ENCODE measurements around the gene FAM170B. TPM values are rescaled to one million over a fixed set of nuclear protein-coding genes. Genes with fewer than 3 reads are reported as not detected.

FAM170B gene
- total and polyA plus RNA-seq, 2 experiments from 2014 or later = not detected

DNA sequence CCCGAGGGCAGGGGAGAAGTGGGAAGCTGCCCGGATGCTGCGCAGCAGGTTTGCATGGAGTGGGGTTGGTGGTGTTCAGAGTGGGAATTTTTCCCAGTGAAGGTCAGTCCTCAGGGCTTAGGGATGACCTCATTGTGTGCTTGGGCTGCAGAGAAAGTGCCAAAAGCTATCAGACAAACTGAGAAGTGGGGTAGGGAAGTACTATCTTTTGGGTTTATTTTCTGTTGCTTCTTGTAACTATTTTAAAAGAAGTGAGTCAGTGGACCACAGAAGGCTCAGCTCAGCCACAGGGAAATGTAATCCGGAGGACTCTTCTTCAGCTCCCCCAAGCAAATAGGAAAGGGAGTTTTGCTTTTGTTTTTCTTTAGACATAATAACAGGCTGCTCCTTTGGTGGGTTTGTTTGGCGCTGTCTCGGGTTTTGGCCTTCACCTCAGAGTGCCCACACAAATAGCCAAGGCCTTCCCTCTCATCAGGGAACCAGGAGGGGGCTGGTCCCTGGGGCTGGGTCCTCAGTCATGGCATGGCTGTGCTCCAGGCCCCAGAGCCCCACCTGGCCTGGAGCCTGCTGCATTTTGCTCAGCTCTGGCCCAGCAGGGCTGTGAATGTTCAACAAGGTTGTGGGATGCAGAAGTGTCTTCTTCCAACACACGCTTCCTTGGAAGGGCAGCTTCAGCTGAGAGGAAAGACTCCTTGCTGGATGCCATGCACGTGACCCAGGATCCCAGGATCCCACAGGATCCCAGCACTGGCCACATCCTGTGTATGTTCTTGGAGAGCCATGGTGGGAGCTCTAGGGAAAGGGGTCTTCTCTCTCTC lies 5.4 kb upstream of the FAM170B start:
- Histone ChIP-seq H4K20me1 (ENCODE audit: insufficient read depth) (no peaks in the 10 kb centered on the region), H3K9me3 (ENCODE audit: low read depth) (no peaks in the 10 kb centered on the region), H3K4me1 (ENCODE audit: insufficient read depth) (peaks cover 55% of the 10 kb centered on the region), H3K9ac (peak overlapping the region; percentile 91), H3K27me3 (replicated peaks; ENCODE audit: insufficient read depth) (no peaks in the 10 kb centered on the region), H3K79me2 (ENCODE audit: insufficient read depth) (no peaks in the 10 kb centered on the region), H3K9me2 (ENCODE audit: insufficient read depth) (no peaks in the 10 kb centered on the region), H3K36me3 (ENCODE audit: low read depth) (no peaks in the 10 kb centered on the region), H3K4me3 (peak overlapping the region; percentile 43), H2AFZ (peak overlapping the region; percentile 34), H3K4me2 (ENCODE audit: unreplicated experiment) (peak overlapping the region; percentile 78), H3K27ac (peak overlapping the region; percentile 100), H3F3A (ENCODE audit: insufficient read depth) (peaks cover 28% of the 10 kb centered on the region)
- DNase-seq = peak; percentile 89
- in situ Hi-C loops (cut with MboI) = no loop called here
- 38 to 45% methylated on average over 8 of the region's 8 CpGs for WGBS, 2 experiments (ENCODE audit: low coverage in 1 of 2, low lambda C conversion rate in 2 of 2, missing lambda C conversion rate in 2 of 2)
- TF ChIP-seq EZH2 (IDR thresholded peaks at IDR 0.05; ENCODE audit: insufficient read depth, poor library complexity, severe bottlenecking) = no peak
- TF ChIP-seq EZH2phosphoT487 (IDR thresholded peaks at IDR 0.05; ENCODE audit: insufficient read depth, low read depth) = no peak

DNA sequence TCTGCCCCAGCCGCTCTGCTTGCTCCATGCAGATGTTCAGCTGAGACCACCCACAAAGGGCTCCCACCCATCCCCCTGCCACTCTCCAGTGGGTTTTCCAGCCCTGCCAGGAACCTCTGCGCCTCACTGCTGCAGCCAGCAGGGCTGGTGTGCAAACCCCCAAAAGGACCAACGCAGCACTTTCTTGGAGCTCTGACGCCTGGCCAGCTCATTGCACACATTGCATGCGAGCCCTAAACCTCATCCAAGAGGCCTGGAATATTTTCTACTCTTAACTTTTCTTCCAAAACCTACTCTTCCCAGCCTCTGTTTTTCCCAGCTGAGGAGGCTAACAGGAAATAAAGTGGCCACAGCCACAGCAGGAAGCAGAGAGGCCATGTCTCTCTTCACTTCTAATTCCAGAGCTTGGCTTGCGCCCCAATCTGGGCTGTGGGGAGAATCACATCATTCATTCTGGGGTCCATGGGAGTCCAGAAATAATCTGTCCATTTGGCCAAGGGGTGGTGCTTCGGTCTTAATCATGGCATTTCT lies 4.6 kb upstream of the FAM170B start:
- no peaks in the 10 kb centered on the region for H3K36me3 ChIP-seq (ENCODE audit: low read depth)
- no peaks in the 10 kb centered on the region for H3K27me3 ChIP-seq (replicated peaks; ENCODE audit: insufficient read depth)
- H3F3A ChIP-seq (ENCODE audit: insufficient read depth) = peaks cover 28% of the 10 kb centered on the region
- H3K79me2 ChIP-seq (ENCODE audit: insufficient read depth) = no peaks in the 10 kb centered on the region
- peaks cover 48% of the 10 kb centered on the region for H3K4me1 ChIP-seq (ENCODE audit: insufficient read depth)
- in situ Hi-C loops (cut with MboI) = no loop called here
- H3K9me2 ChIP-seq (ENCODE audit: insufficient read depth) = no peaks in the 10 kb centered on the region
- WGBS, 2 experiments (ENCODE audit: low coverage in 1 of 2, low lambda C conversion rate in 2 of 2, missing lambda C conversion rate in 2 of 2) = 21 to 31% methylated on average over 7 of the region's 7 CpGs
- peak overlapping the region; percentile 78 for H3K4me2 ChIP-seq (ENCODE audit: unreplicated experiment)
- peak overlapping the region; percentile 43; the same call in 1 of the 2 replicates for H3K4me3 ChIP-seq
- TF ChIP-seq EZH2 (IDR thresholded peaks at IDR 0.05; ENCODE audit: insufficient read depth, poor library complexity, severe bottlenecking) = no peak
- no peak for TF ChIP-seq EZH2phosphoT487 (IDR thresholded peaks at IDR 0.05; ENCODE audit: insufficient read depth, low read depth)
- H2AFZ ChIP-seq = peak overlapping the region; percentile 34
- peak; percentile 93 for DNase-seq
- no peaks in the 10 kb centered on the region for H4K20me1 ChIP-seq (ENCODE audit: insufficient read depth)
- peak overlapping the region; percentile 100 for H3K27ac ChIP-seq
- H3K9ac ChIP-seq = peak overlapping the region; percentile 91
- H3K9me3 ChIP-seq (ENCODE audit: low read depth) = no peaks in the 10 kb centered on the region

DNA sequence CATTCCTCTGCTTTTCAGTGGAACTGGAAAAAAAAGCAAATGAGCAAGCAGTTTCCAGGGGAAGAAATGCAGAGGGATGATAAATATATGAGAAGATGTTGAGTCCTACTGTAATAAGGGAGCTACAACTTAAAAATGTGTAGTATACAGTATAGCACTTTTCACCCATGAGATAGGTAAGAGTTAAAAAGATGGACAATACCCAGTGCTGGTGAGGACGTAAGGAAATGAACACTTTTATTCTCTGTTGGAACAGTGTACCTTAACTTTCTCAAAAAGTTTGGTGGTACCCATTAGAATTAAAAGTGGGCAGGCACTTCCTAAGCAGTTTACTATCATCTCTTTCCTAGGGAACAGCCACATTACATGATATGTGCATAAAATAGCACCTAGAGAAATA lies 2.7 kb upstream of the FAM170B start:
- H3F3A ChIP-seq (ENCODE audit: insufficient read depth) = peaks cover 28% of the 10 kb centered on the region
- no peak overlapping the region for H3K9ac ChIP-seq
- H3K36me3 ChIP-seq (ENCODE audit: low read depth) = no peaks in the 10 kb centered on the region
- no peak for DNase-seq
- no peaks in the 10 kb centered on the region for H3K9me2 ChIP-seq (ENCODE audit: insufficient read depth)
- H3K79me2 ChIP-seq (ENCODE audit: insufficient read depth) = no peaks in the 10 kb centered on the region
- H4K20me1 ChIP-seq (ENCODE audit: insufficient read depth) = no peaks in the 10 kb centered on the region
- H3K9me3 ChIP-seq (ENCODE audit: low read depth) = no peaks in the 10 kb centered on the region
- H3K4me2 ChIP-seq (ENCODE audit: unreplicated experiment) = no peak overlapping the region
- H3K27me3 ChIP-seq (replicated peaks; ENCODE audit: insufficient read depth) = no peaks in the 10 kb centered on the region
- no peak for TF ChIP-seq EZH2 (IDR thresholded peaks at IDR 0.05; ENCODE audit: insufficient read depth, poor library complexity, severe bottlenecking)
- peak overlapping the region; percentile 33 for H3K27ac ChIP-seq
- H3K4me1 ChIP-seq (ENCODE audit: insufficient read depth) = peaks cover 47% of the 10 kb centered on the region
- no peak overlapping the region for H2AFZ ChIP-seq
- in situ Hi-C loops (cut with MboI) = no loop called here
- WGBS, 2 experiments (ENCODE audit: low coverage in 1 of 2, low lambda C conversion rate in 2 of 2, missing lambda C conversion rate in 2 of 2) = 81 to 83% methylated on average over 1 of the region's 1 CpG
- no peak overlapping the region for H3K4me3 ChIP-seq

DNA sequence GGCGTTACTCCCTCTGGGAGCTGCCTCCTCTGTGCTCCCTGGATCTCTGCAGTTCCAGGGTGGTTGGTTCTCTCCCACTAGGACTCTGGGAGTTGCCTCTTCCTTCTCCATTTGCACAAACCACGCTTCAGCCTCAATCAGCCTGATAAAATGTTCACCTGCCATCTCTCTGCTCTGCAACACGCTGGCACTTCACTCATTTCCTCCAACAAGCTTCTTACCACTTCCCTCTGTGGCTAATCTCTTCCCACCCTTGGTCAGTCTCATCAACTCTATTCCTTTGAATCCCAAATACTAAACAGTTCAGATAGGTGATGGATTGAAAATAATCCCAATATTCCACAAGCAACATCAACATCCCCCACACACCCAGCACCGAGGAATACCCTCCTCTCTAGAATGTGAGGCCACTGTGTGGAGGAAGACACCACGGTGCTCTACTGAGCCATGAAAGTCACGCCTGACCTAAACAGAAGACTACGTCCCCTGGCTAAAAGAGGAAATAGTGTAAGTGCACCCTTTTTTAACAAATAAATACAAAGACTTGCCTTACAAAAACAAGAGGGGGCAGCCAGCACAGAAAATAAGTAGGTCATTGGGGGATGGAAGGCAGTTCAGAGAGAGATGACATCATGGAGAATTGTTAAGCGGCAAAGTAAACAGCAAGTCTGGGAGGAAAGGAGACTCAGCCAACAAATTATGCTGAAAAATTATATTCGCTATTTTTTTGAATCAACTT lies 1.9 kb upstream of the FAM170B start:
- H3K4me3 ChIP-seq = no peak overlapping the region
- DNase-seq = peak; percentile 52
- peaks cover 21% of the 10 kb centered on the region for H3F3A ChIP-seq (ENCODE audit: insufficient read depth)
- H3K27ac ChIP-seq = peak overlapping the region; percentile 33
- H3K9ac ChIP-seq = no peak overlapping the region
- no peaks in the 10 kb centered on the region for H4K20me1 ChIP-seq (ENCODE audit: insufficient read depth)
- H3K4me1 ChIP-seq (ENCODE audit: insufficient read depth) = peaks cover 39% of the 10 kb centered on the region
- 51 to 55% methylated on average over 9 of the region's 9 CpGs for WGBS, 2 experiments (ENCODE audit: low coverage in 1 of 2, low lambda C conversion rate in 2 of 2, missing lambda C conversion rate in 2 of 2)
- H3K27me3 ChIP-seq (replicated peaks; ENCODE audit: insufficient read depth) = 0 out of 2 replicates have a peak, but pooled peaks cover 7% of the 10 kb centered on the region
- in situ Hi-C loops (cut with MboI) = no loop called here
- H3K4me2 ChIP-seq (ENCODE audit: unreplicated experiment) = no peak overlapping the region
- no peaks in the 10 kb centered on the region for H3K36me3 ChIP-seq (ENCODE audit: low read depth)
- H3K79me2 ChIP-seq (ENCODE audit: insufficient read depth) = no peaks in the 10 kb centered on the region
- no peak overlapping the region for H2AFZ ChIP-seq
- TF ChIP-seq EZH2phosphoT487 (IDR thresholded peaks at IDR 0.05; ENCODE audit: insufficient read depth, low read depth) = no peak
- no peak for TF ChIP-seq EZH2 (IDR thresholded peaks at IDR 0.05; ENCODE audit: insufficient read depth, poor library complexity, severe bottlenecking)
- H3K9me3 ChIP-seq (ENCODE audit: low read depth) = no peaks in the 10 kb centered on the region
- no peaks in the 10 kb centered on the region for H3K9me2 ChIP-seq (ENCODE audit: insufficient read depth)
